ENCODE data around the gene PPCDC. TPM values are rescaled to one million over a fixed set of nuclear protein-coding genes. Genes with fewer than 3 reads are reported as not detected.
"Not testable (repeated sequence)": the region's sequence is repeated elsewhere in the genome, so short reads cannot be mapped to it uniquely, and the experiment has no call there.

PPCDC gene
- total RNA-seq, 1 donor from 2014 or later: 7.2 TPM

DNA sequence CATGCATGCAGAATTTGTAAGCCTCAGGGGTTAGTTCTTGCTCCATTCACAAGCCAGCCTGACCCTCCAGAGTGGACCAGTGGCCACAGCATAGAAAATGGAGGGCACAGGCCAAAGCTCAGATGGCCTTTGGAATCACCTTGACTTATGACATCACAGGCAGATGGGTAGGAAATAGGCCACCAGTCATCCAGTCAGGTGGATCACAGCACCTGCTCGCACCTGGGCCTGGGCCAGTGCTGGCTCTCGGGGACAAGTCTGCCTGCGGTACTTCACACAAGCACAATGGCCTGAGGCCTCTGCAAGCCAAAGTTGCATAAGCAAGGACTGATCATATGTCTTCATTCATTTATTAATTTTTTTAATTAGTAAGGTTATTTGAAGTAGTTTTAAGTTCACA lies 39.3 kb downstream of the PPCDC start:
- DNase-seq (ENCODE audit: low spot score): no peak
- intact Hi-C loops (cut with DNase I): no loop called here

DNA sequence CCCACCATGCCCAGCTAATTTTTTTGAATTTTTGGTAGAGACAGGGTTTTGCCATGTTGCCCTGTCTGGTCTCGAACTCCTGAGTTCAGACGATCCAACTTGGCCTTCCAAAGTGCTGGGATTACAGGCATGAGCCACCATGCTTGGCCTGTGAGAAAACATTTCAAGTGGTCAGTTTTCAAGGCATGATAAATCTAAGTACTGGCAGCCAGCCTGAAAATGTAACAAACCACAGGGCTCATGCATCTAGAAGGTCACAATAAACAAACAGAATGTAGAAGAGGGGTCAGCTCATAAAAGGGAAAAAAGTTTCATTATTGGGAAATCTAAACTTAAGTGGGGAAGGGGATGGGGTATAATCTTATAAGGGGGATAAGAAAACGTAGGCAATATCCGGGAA lies 39.9 kb downstream of the PPCDC start:
- intact Hi-C loops (cut with DNase I): no loop called here
- no peak for DNase-seq (ENCODE audit: low spot score)

DNA sequence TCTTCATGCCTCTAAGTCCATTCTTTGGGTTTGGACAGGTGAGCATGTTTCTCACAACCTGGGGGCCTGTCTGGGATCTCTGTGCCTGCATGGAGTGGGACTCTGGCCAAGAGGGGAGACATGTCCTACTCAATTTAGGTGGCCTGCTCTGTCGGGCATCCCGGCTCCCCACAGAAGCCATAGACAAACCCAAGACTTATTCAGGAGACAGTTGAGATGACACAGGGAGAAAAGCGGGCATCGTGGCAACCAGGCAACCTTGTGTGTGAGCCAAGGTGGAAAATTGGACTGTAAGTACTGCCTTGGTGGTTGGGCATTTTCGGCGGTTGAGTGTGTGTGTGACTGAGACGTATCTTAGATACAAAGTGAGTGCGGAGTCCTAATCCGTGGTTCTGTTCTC lies 40.5 kb downstream of the PPCDC start:
- DNase-seq (ENCODE audit: low spot score): no peak
- intact Hi-C loops (cut with DNase I): no loop called here

DNA sequence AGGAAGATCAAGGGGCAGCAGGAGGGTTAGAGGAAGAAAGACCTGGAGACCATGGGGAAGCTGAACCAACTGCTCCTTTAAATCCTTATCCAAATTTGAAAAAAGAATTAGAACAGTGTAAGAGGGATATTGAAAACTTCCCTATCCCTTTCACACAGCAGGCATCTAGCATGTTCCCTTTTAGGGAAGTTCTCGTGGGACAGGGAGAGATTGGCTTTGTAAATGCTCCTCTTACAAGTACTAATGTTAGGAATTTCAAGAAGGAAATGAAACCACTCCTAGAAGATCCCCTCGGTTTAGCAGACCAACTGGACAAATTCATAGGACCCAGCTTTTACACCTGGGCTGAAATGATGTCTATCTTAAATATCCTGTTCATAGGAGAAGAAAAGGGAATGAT lies 41.5 kb downstream of the PPCDC start:
- no peak for DNase-seq (ENCODE audit: low spot score)
- intact Hi-C loops (cut with DNase I): no loop called here

DNA sequence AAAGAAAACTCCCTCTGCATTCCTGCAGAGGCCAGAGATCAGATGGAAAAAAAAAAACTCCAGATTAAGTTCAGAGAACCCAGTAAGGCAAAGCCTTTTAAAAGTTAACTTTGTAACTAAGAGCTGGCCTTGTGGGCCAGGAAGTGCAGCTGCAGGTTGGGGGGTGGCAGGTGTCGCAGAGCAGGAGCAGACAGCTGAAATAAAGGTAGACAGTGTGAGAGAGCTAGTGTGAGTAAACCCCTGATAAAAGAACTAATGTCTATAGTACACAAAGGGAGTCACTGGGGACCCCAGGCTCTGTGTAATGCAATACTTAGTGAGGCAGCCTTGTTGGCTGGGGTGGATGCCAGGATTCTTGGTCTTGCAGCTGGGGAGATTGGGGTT lies 42.1 kb downstream of the PPCDC start:
- intact Hi-C loops (cut with DNase I): no loop called here
- no peak for DNase-seq (ENCODE audit: low spot score)

DNA sequence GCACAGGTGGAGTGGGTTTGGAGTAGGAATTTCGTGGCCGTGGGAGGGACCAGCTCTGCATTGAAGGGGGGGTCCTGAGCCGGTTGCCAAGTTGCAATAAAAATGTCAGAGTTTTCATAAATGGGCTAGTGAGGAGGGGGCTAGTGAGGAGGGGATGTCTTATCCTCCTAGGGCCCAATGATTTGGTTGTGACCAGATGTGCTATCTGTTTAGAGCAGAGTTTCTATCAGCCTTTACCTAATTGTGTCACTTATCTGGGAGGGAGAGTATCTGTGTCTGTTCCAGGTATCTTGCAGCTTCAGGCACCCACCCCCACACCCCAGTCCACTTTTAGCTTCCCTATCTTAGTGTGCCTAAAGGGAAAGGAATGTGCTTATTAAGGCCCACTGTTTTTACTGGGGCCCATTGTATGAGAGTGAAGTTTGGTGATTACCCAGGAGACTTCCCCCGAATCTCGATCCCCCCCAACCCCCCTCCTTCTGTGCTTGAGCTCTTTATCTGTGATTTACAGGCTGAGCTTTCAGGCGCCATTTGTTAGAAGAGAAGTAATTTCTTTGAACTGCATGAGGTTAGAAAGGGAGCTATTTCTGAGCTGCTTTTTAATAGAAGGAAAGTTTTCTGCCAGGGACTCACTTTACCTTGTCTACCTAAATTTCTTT lies 42.6 kb downstream of the PPCDC start:
- no peak for DNase-seq (ENCODE audit: low spot score)
- intact Hi-C loops (cut with DNase I): no loop called here

DNA sequence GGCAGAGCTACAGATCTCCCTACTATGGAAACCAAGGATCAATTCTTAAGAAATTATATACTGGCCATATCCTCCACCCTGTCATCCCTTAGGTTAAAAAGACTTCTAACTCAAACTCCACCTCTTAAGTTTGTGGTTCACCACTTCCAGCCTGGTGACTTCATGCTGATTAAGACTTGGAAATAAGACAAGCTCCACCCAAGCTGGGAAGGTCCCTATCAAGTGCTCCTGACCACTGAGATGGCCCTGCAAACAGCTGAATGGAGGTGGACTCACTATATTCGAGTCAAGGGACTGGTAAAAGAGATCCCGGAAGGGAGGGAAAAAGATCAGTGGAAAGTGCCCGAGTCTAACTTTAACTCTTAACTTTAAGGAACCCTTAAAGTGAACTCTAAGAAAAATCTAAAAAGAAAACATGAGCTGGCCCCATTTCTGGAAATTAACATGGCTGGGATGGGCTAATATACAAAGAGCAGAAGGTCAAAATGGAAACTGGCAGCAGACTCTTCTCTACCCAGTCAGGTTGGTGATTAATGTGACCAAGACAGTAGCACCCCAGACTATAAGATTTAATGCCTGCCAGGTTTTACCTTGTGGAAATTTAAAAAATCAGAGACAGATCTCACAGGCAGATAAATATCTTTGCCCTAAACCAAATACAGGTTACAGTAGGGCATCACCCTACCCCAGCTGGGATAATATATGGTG lies 43.9 kb downstream of the PPCDC start:
- DNase-seq (ENCODE audit: low spot score): no peak
- intact Hi-C loops (cut with DNase I): no loop called here

DNA sequence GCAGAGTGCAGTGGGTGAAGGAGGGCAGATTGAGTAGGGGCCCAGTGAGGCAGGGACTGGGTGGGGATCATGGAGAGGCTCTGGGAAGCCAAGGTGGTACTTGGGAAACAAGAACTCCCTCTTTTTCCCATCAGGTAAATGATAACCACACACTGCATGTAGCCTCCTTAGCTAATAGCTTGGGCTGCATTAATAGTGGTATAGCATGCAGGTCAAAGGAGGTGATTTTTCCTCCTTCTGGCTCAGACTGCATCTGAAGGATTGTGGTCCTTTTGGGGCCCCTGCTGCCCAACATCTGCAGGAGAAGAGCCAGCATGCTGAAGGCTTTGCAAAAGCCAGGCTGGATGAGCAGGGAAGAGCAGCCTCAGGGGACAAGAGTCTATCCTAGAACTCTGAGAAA lies 45.4 kb downstream of the PPCDC start:
- no peak for DNase-seq (ENCODE audit: low spot score)
- intact Hi-C loops (cut with DNase I): no loop called here

DNA sequence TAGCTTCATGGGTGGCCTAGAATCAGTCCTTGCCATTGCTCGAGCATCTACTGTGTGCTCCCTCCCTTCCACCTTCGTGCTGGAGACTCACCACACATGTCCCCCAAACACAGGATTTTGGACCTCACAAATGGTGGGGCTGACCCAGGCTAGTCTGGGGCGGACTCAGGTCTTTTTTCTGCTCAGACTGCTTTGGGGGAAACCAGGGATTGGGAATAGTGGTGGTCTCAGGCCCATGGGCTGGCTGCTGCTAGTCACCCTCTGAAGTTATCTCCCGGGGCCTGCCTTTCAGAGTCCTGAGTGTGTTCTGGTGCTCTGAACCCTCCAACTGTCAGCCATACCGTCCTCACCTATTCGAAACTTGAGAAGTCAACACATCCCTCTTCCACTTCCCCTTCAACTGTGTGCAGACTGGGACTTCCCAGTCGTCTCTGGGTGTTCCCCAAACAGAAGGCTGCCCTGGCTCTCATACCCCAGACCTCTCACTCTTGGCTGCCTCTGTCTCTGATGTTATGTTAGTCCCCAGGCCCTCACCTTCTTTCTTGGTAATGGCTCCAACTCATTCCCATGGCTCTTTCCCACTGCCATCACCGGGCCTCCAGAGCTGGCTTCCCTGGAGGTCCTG lies 46.0 kb downstream of the PPCDC start:
- no peak for DNase-seq (ENCODE audit: low spot score)
- intact Hi-C loops (cut with DNase I): no loop called here

DNA sequence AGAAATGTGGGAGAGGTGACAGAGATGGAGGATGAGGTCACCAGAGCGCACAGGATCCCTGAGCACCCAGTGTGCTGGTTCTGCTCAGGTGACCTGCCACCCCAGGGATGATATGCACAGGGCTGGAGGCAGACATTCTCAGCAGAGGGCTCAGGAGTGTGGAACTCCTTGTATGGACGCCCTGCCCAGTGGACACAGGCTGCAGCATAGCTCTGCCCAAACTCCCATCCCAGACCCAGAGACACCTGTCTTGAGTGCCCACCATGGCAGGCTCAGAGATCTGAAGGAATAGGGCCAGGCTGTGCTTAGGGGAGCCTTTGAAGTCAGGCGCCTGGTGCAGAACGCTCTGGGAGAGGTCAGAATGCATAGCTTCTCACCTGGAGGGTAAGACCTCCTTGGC lies 47.3 kb downstream of the PPCDC start:
- intact Hi-C loops (cut with DNase I): no loop called here
- no peak for DNase-seq (ENCODE audit: low spot score)

DNA sequence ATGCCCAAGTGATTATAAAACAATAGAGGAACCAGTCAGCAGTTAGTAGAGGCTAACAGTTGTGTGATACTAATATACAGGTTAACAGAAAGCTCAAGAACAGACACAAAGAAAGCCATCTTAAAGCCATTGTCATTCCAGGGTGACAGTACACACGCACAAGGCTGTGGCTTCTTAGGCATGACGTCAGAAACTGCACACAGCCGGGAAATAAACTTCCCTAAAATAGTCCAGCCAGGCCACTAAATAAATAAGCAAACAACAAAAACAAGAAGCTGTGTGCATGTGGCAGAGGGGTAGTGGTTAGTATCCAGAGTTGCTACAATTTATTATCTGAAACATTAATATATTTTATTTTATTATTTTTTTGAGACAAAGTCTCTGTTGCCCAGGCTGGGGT lies 49.8 kb downstream of the PPCDC start:
- intact Hi-C loops (cut with DNase I): no loop called here
- peak; percentile 88 for DNase-seq (ENCODE audit: low spot score)

DNA sequence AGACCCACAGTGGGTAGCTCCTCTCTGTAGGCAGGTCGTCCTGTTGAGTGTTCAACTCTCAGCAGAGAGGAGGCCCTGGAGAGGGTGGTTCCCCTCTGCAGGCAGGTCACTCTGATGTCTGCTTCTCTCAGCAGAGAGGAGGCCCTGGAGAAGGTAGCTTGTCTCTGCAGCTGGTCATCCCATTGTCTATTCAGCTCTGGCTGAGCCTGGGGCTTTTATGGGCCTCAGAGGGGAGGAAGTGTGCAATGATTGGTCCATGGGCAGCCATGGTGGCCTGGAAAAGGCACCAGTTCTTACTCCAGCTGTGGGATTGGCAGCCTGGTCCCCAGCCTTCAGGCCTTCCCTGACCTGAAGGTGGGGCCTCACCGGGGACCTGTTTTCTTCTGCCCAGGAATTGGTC lies 52.9 kb downstream of the PPCDC start:
- no peak for DNase-seq (ENCODE audit: low spot score)
- intact Hi-C loops (cut with DNase I): no loop called here

DNA sequence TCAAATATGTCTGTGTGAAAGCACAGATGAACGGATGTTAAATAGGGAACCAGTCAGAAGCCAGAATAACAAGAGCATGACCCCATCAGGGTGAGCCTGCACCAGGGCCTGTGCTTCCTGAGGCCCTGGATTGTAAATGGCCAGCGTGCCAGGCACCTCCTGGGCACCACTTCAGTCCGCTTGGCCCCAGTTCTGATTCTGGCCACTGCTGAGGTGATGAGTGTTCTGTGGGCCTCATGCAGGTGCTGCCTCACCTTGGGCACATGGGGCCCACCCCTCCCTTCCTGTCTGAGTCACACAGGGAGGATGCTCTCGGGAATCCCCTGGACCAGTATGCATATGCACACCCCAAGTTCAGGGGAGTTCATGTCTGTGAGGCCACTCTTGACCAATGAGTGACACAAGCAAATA lies 54.2 kb downstream of the PPCDC start:
- DNase-seq (ENCODE audit: low spot score); intact Hi-C loops (cut with DNase I): not testable (repeated sequence)

DNA sequence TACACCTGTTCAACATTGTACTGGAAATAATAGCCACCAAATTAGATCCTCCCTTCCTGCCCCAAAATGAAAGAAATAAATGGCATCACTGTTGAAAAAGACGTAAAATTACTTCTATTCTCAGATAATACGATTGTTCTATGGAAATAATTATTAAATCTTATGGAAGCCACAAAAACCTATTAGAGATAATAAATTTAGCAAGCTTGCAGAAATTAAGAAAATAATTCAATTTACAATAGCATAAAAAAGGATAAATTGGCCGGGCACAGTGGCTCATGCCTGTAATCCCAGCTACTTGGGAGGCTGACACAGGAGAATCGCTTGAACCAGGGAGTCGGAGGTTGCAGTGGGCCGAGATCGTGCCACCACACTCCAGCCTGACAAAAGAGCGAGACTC lies 57.8 kb downstream of the PPCDC start:
- intact Hi-C loops (cut with DNase I): no loop called here
- DNase-seq (ENCODE audit: low spot score): no peak

DNA sequence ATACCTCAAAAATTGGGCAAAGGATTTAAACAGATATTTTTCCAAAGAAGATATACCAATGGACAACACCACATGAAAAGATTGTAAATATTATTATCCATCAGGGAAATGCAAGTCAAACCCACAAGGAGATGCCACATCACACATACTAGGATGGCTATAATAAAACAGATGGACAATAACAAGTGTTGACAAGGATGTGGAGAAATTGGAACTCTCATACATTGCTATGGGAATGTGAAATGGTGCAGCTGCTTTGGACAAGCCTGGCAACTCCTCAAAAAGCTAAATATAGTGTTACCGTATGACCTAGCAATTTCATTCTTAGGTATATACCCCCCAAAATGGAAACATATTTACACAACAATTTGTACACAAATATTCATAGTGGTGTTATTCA lies 59.3 kb downstream of the PPCDC start:
- intact Hi-C loops (cut with DNase I): no loop called here
- DNase-seq (ENCODE audit: low spot score): no peak

DNA sequence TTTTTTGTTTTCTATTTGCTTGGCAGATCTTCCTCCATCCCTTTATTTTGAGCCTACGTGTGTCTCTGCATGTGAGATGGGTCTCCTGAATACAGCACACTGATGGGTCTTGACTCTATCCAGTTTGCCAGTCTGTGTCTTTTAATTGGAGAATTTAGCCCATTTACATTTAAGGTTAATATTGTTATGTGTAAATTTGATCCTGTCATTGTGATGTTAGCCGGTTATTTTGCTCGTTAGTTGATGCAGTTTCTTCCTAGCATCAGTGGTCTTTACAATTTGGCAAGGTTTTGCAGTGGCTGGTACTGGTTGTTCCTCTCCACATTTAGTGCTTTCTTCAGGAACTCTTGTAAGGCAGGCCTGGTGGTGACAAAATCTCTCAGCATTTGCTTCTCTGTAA lies 62.3 kb downstream of the PPCDC start:
- intact Hi-C loops (cut with DNase I); DNase-seq (ENCODE audit: low spot score): not testable (repeated sequence)

DNA sequence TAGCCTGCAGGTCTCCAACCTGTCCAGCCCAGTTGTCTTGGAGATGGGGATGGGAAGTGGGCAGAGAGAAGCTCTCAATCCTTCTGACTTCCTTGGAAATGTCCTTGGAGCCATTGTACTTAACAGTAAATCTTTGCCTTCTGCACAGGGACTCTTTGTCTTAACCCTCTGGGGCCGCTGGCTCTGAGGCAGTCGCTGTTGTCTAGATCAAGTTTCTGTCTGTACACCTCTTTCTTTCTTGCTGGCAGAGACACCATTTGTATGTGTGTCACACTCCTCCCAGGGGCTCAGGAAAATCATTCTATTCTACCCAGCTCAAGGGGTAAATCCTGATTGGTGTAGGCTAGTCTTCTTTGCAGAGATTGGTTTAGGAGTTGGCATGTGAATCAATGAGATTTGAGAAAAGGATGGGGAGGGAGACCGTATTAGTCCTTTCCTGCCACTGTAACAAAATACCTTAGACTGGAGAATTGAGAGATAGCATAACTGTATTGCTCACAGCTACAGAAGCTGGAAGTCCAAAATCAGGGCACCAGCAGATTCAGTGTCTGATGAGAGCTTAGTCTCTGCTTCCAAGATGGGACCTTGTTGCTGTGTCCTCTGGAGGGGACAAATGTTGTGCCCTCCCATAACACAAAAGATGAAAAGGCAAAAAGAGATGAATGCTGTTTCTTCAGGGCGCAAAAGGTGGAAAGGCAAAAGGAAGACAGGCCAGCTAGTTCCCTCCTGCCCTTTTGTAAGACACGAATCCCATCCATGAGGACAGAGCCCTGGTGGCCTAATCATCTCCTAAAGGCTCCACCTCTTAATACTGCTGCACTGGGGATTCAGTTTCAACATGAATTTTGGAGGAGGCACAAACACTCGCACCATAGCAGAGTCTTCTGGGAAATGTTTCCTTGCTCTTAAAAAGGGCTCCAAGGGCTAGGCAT lies 66.3 kb downstream of the PPCDC start:
- DNase-seq (ENCODE audit: low spot score): no peak
- intact Hi-C loops (cut with DNase I): no loop called here

DNA sequence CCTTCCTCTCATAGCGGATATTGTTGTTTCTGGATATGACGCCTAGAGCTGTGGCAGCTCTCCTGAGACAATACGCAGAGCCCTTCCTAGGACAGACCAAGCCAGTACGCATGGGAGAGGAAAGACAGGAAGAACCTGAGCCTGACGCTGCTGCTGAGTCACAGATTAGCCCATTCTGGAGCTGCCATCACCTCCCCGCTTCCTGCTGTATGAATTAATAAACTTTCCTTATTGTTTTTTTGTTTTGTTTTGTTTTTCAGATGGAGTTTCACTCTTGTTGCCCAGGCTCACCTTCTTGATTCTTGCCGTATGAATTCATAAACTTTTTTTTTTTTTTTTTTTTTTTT lies 67.0 kb downstream of the PPCDC start:
- peak; percentile 87 for DNase-seq (ENCODE audit: low spot score)
- intact Hi-C loops (cut with DNase I): no loop called here

DNA sequence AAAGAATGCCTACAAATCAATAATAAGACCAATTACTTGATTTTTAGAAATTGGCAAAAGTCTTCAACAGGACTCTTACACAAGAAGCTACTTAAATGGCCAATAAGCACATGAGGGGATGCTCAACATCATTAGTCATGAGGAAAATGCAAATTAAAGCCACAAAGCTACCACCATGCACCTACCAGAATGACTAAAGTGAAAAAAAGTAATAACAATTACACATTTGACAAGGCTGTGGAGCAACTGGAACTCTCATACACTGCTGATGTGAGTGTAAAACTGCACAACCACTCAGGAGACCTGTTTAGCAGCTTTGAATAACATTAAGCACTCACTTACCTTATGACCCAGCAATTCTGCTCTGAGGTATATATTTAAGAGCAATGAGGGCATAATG lies 68.4 kb downstream of the PPCDC start:
- intact Hi-C loops (cut with DNase I): no loop called here
- DNase-seq (ENCODE audit: low spot score): no peak

DNA sequence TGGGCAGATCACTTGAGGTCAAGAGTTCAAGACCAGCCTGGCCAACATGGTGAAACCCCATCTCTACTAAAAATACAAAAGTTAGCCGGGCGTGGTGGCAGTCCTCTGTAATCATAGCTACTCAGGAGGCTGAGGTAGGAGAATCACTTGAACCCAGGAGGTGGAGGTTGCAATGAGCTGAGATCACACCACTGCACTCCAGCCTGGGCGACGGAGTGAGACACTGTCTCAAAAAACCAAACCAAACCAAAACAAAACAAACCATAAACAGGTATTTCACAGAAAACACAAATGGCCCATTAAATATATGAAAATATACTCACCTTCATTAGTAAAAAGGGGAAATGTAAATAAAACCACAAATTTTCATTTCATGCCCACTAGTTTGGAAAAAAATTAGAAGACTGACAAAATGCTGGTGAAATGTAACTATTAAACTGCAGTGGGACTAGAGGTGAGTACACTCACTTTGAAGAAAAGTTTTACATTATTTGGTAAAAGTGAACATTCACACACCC lies 71.6 kb downstream of the PPCDC start:
- intact Hi-C loops (cut with DNase I); DNase-seq (ENCODE audit: low spot score): not testable (repeated sequence)
